Kidney (tissue), 14 donors: ENCODE measurements around the gene PAK6. TPM values are rescaled to one million over a fixed set of nuclear protein-coding genes. Genes with fewer than 3 reads are reported as not detected.

ENCODE experiments used
- DNase-seq, 5 donors: peaks; one replicate each; pipeline ENCODE4 v3.0.0-alpha.2; 2013 to 2020
- FAIRE-seq: peaks from 2 replicates; lab custom pipeline; 2012; peaks lifted over from hg19 to GRCh38; lab: Jason Lieb, UNC
- H3K27ac ChIP-seq, 2 donors: one replicate each; pipeline ENCODE4 v1.7.0; 2013; ENCODE audit warnings: low read depth in 2 of 2, low read length in 2 of 2, inconsistent platforms in 1 of 2
- H3K27me3 ChIP-seq: one replicate; pipeline ENCODE4 v1.7.1; 2013; ENCODE audit warnings: low read length, inconsistent platforms; ENCODE audit not compliant: control insufficient read depth, insufficient read depth
- H3K36me3 ChIP-seq, 3 donors: one replicate each; pipeline versions ENCODE4 v1.7.0 to v1.7.1; 2013; ENCODE audit warnings: low read length in 3 of 3, control low read depth in 1 of 3, inconsistent platforms in 1 of 3; ENCODE audit not compliant: insufficient read depth in 3 of 3, control insufficient read depth in 2 of 3
- H3K4me1 ChIP-seq, 3 donors: one replicate each; pipeline versions ENCODE4 v1.7.0 to v1.7.1; 2013; ENCODE audit warnings: low read length in 3 of 3, inconsistent platforms in 1 of 3, low read depth in 1 of 3; ENCODE audit not compliant: control insufficient read depth in 2 of 3, insufficient read depth in 2 of 3
- H3K4me3 ChIP-seq, 3 donors: one replicate each; pipeline versions ENCODE4 v1.7.0 to v1.8.1; 2013; ENCODE audit warnings: low read length in 3 of 3, control low read depth in 1 of 3, inconsistent platforms in 1 of 3
- H3K9ac ChIP-seq, 3 donors: one replicate each; pipeline versions ENCODE4 v1.7.0 to v1.7.1; 2013; ENCODE audit warnings: low read length in 3 of 3, control low read depth in 1 of 3, inconsistent platforms in 1 of 3
- H3K9me3 ChIP-seq, 3 donors: one replicate each; pipeline versions ENCODE4 v1.7.0 to v1.7.1; 2013; ENCODE audit warnings: low read length in 3 of 3, control low read depth in 1 of 3, inconsistent platforms in 1 of 3; ENCODE audit not compliant: control insufficient read depth in 2 of 3, insufficient read depth in 1 of 3
- intact Hi-C: fragments of 100-400 bp; cut with DNase I; formaldehyde crosslinking; loops from one replicate; pipeline ENCODE4 v1.11.1; 2022
- polyA plus RNA-seq: library from polyadenylated mRNA; stranded (reverse); fragments of 350-450 nt; fragmentation: Illumina TruSeq; extraction: RNeasy Lipid Tissue Mini Kit (QIAGEN cat#74804); gene quantifications from one replicate; pipeline ENCODE4 v1.2.3, GENCODE V29; 2014; ENCODE audit warnings: low read depth, low replicate concordance; ENCODE audit not compliant: insufficient read depth
- total RNA-seq: library from RNA; stranded (reverse); fragmentation: NEBNext Ultra II Directional; extraction: Animal tissue kit (Norgen Biotek cat#: 25700); gene quantifications from one replicate; pipeline ENCODE4 v1.2.1, GENCODE V29; 2021
- TF ChIP-seq, protein P1 (sequence below): IDR thresholded peaks from 3 replicates; pipeline ENCODE4 v1.5.1; 2012; ENCODE audit warnings: mild to moderate bottlenecking, moderate library complexity, borderline replicate concordance; ENCODE audit not compliant: insufficient read depth; ENCODE audit errors: extremely low read depth
- donor health status: control.
- donor health status: control.
- donor health status: control.
- donor health status: control.
- donor health status: control.
- donor health status: DM: yes; HTN: yes; CAD: no.
- donor health status: Normal renal cell carcinoma (clear cell type).

Gene PAK6
- total and polyA plus RNA-seq, 2 donors from 2014 or later, result 8.1 to 11.9 TPM

DNA sequence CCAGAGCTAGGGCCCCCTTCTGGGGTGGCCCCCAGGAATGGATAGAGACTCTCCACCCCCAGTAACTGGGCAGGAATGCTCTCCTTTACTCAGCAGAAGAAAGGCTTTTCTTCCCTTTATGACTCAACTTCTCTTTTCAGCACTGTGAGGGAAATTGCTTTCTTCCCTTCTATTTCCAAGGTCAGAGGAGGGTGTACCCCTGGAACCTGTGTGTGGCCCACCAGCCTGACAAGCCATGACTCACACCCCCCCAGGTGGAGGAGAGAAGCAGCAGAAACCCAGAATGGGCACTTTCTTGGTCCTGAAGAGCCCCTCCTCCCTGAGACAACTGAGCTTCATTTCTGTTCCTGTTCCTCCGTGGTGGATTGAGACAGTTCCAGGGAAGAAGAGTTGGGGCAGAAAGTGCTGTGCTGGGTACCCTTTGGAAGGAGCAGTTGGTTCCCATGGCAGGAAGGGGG lies 46.7 kb downstream of the PAK6 start:
- no peak overlapping the region for H3K27ac ChIP-seq
- peaks cover 16% of the 10 kb centered on the region for H3K27me3 ChIP-seq
- TF ChIP-seq, protein P1, sequence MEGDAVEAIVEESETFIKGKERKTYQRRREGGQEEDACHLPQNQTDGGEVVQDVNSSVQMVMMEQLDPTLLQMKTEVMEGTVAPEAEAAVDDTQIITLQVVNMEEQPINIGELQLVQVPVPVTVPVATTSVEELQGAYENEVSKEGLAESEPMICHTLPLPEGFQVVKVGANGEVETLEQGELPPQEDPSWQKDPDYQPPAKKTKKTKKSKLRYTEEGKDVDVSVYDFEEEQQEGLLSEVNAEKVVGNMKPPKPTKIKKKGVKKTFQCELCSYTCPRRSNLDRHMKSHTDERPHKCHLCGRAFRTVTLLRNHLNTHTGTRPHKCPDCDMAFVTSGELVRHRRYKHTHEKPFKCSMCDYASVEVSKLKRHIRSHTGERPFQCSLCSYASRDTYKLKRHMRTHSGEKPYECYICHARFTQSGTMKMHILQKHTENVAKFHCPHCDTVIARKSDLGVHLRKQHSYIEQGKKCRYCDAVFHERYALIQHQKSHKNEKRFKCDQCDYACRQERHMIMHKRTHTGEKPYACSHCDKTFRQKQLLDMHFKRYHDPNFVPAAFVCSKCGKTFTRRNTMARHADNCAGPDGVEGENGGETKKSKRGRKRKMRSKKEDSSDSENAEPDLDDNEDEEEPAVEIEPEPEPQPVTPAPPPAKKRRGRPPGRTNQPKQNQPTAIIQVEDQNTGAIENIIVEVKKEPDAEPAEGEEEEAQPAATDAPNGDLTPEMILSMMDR, result no peak
- intact Hi-C loops, result no loop called here
- H3K36me3 ChIP-seq, result no peaks in the 10 kb centered on the region
- H3K9me3 ChIP-seq, result no peaks in the 10 kb centered on the region
- peaks cover 0 to 14% (median 10%) of the 10 kb centered on the region in 3 donors for H3K4me1 ChIP-seq
- FAIRE-seq, result no peak
- H3K9ac ChIP-seq, result no peak overlapping the region
- DNase-seq, result no peak
- no peak overlapping the region for H3K4me3 ChIP-seq

DNA sequence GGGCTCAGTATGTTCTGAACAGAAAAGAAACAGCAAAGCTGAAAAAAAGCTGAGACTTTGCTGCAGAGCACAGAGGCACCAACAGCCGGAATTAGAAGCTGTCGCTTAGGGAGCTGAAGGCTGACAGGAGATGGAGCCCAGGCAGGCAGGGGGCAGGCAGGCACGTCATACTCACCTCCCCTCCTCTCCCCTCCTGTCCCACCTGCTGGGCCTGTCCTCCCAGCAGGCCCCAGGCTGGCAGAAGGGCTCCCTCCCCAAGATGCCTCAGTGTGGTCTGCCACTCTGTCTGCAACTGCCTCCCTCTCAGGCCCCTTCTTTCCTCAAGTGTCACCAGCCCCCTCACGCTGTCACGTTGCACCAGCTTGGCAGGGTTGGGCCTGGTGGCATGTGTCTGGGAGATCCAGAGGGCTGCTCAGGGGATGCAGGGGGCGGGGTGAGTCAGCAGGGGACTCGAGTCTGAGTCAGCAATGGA lies 47.2 kb downstream of the PAK6 start:
- Histone ChIP-seq H3K9ac (no peak overlapping the region), H3K4me1 (peaks cover 0 to 17% (median 10%) of the 10 kb centered on the region in 3 donors), H3K36me3 (no peaks in the 10 kb centered on the region), H3K9me3 (no peaks in the 10 kb centered on the region), H3K4me3 (no peak overlapping the region), H3K27ac (no peak overlapping the region), H3K27me3 (peaks cover 11% of the 10 kb centered on the region)
- FAIRE-seq (no peak), DNase-seq (no peak)
- intact Hi-C loops, result no loop called here
- TF ChIP-seq, protein P1, result no peak

DNA sequence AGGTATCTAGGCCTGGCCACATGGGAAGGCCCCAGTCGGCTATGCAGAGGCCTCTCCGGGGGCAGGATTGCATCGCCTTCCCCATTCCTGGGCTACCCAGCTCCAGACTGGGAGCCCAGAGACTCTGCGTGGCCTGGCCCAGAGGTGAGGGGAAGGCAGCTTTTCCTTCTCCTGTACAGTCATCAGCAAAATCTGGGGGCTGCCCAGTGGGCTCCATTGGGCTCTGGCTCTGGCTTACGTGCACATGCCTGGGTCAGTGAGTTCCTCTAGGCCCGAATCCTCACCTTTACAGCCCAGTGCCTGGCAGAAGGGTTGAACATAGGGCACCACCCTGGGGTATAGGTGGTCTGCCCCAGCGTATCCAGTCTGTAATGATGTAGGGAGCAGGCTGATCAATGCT lies 47.9 kb downstream of the PAK6 start:
- H3K36me3 ChIP-seq, result no peaks in the 10 kb centered on the region
- peaks cover 0 to 18% (median 10%) of the 10 kb centered on the region in 3 donors for H3K4me1 ChIP-seq
- intact Hi-C loops, result no loop called here
- no peak for FAIRE-seq
- no peaks in the 10 kb centered on the region for H3K9me3 ChIP-seq
- peaks cover 9% of the 10 kb centered on the region for H3K27me3 ChIP-seq
- TF ChIP-seq, protein P1, result no peak
- H3K27ac ChIP-seq, result no peak overlapping the region
- H3K9ac ChIP-seq, result no peak overlapping the region
- H3K4me3 ChIP-seq, result no peak overlapping the region
- no peak for DNase-seq

DNA sequence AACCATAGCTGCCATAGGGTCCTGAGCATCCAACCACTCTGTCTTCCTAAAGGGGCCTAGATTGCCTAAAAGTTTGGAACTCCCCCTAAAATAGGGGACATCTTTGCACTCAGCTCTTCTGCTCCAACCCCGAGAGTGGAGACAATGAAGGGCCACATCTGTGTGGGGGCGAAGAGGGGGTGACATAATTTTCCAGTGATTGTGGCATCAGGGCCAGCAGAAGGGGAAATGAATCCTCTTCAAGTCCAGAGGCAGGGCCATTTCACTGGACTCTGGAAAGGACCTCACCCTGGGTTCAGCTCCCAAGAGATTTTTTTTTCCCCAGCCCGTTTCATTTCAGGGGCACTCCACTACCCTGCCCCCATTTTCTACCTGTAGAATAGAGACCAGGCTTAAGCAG lies 48.6 kb downstream of the PAK6 start:
- Histone ChIP-seq H3K4me3 (no peak overlapping the region), H3K4me1 (peaks cover 0 to 12% (median 10%) of the 10 kb centered on the region in 3 donors), H3K27ac (no peak overlapping the region), H3K9ac (no peak overlapping the region), H3K36me3 (no peaks in the 10 kb centered on the region), H3K27me3 (peaks cover 9% of the 10 kb centered on the region), H3K9me3 (no peaks in the 10 kb centered on the region)
- FAIRE-seq, result no peak
- TF ChIP-seq, protein P1, result no peak
- intact Hi-C loops, result no loop called here
- no peak for DNase-seq
